ENCODE results near the gene NEK7. TPM values are rescaled to one million over a fixed set of nuclear protein-coding genes. Genes with fewer than 3 reads are reported as not detected.

Gene NEK7
- total RNA-seq, 6 donors from 2014 or later: 55.3 to 137 (median 112) TPM

DNA sequence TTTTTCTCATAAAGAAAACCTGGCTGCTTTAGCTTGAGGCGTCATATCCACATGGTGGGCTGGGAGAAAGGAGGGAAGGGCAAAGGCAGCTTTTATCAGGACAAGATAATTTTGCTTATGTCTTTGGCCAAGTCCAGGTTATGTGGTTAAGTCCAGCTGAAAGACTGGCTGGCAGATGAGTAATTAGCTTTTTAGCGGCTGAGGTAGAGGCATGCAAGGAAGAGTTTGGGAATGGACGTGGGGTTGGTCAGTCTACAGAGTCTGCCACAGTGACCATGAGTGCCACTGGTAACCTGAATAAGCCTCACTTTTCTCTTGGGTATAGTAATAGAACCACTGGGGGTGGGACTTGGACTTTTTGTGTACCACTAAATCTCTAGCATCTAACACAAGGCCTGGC, 39.8 kb downstream of the NEK7 start:
- Histone ChIP-seq H3K4me3 (no peak overlapping the region), H3K9me3 (no peaks in the 10 kb centered on the region), H3K27me3 (no peaks in the 10 kb centered on the region), H3K27ac (no peak overlapping the region), H3K4me1 (peaks cover 9 to 29% (median 13%) of the 10 kb centered on the region in 4 donors), H3K36me3 (no peaks in the 10 kb centered on the region)
- WGBS, 2 donors: 93 to 97% methylated on average over 3 of the region's 3 CpGs
- ATAC-seq (ENCODE audit: low FRiP score in 2 of 2): no peak
- DNase-seq: no peak
- TF ChIP-seq, protein P1, sequence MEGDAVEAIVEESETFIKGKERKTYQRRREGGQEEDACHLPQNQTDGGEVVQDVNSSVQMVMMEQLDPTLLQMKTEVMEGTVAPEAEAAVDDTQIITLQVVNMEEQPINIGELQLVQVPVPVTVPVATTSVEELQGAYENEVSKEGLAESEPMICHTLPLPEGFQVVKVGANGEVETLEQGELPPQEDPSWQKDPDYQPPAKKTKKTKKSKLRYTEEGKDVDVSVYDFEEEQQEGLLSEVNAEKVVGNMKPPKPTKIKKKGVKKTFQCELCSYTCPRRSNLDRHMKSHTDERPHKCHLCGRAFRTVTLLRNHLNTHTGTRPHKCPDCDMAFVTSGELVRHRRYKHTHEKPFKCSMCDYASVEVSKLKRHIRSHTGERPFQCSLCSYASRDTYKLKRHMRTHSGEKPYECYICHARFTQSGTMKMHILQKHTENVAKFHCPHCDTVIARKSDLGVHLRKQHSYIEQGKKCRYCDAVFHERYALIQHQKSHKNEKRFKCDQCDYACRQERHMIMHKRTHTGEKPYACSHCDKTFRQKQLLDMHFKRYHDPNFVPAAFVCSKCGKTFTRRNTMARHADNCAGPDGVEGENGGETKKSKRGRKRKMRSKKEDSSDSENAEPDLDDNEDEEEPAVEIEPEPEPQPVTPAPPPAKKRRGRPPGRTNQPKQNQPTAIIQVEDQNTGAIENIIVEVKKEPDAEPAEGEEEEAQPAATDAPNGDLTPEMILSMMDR (IDR thresholded peaks at IDR 0.05): no peak
- TF ChIP-seq POLR2A (IDR thresholded peaks at IDR 0.05) (no peak), EP300 (IDR thresholded peaks at IDR 0.05) (no peak), POLR2AphosphoS5 (IDR thresholded peaks at IDR 0.05) (no peak)

DNA sequence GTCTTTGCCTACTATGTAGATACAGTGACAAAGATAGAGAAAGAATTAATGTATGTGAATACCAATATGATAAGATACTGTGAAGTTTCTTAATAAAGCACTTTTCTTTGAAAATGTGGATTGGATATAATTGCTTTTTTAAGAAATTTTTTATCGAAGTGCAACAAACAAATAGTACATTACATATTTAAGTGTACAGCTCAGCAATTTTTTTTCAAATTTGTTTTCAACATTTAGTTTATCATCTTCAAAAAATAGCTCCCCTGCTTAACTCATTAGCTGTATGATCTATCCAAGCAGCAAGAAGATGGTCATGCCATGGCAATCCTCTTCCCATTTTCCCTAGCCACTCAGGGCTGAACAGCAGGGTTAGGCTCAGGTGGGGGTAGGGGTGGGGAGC, 40.5 kb downstream of the NEK7 start:
- Histone ChIP-seq H3K4me1 (peaks cover 10 to 34% (median 14%) of the 10 kb centered on the region in 4 donors), H3K36me3 (no peaks in the 10 kb centered on the region), H3K4me3 (no peak overlapping the region), H3K9me3 (no peaks in the 10 kb centered on the region), H3K27me3 (no peaks in the 10 kb centered on the region), H3K27ac (no peak overlapping the region)
- DNase-seq: no peak
- TF ChIP-seq POLR2A (IDR thresholded peaks at IDR 0.05): no peak
- no peak for TF ChIP-seq POLR2AphosphoS5 (IDR thresholded peaks at IDR 0.05)
- no peak for TF ChIP-seq EP300 (IDR thresholded peaks at IDR 0.05)
- TF ChIP-seq, protein P1 (IDR thresholded peaks at IDR 0.05): no peak
- no peak for ATAC-seq (ENCODE audit: low FRiP score in 2 of 2)
- 90% methylated on average over 1 of the region's 1 CpG for WGBS, 2 donors

- Histone ChIP-seq H3K4me3 (no peak overlapping the region), H3K9me3 (no peaks in the 10 kb centered on the region), H3K4me1 (peaks cover 9 to 26% (median 21%) of the 10 kb centered on the region in 4 donors), H3K36me3 (no peaks in the 10 kb centered on the region), H3K27me3 (no peaks in the 10 kb centered on the region), H3K27ac (no peak overlapping the region)
- ATAC-seq (ENCODE audit: low FRiP score in 2 of 2): no peak
- TF ChIP-seq POLR2A (IDR thresholded peaks at IDR 0.05) (no peak), POLR2AphosphoS5 (IDR thresholded peaks at IDR 0.05) (no peak), EP300 (IDR thresholded peaks at IDR 0.05) (no peak)
- TF ChIP-seq, protein P1 (IDR thresholded peaks at IDR 0.05): no peak
- DNase-seq: no peak
Measured at GRCh38 chr1:198199105-198199504, 42.3 kb downstream of the NEK7 start.

DNA sequence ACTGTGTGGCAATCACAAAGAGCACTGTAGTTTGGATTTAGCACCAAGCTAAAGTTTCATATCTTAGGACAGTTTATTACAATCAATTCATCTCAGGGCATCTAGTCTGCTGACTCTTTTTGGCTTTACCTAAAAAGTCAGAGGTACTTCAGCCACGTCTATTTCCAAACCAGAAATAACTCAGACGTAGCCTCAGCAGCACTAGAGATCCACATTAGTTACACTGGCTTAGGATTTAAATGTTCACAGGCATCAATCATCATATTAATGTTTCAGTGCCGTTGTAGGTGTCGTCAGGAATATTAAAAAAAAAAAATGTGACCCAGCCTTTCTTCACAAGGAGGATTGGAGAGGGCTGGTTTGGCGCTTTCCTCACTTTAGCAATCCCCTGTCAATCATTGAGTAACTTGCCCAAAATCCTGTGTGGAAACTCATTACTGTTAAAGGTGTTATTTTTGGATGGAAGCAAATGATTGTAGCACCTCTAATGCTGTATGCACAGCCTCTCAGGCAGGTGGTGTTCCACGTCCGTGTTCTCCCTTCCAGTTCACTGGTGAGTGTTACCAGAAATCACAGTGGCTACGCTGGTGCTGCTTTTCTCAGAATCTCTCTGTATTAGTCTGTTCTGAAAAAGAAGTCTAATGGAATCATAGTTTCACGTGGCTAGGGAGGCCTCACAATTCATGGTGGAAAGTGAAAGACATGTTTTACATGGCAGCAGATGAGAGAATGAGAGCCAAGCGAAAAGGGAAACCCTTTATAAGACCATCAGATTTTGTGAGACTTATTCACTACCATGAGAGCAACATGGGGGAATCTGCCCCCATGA, 45.4 kb downstream of the NEK7 start:
- DNase-seq (no peak), ATAC-seq (ENCODE audit: low FRiP score in 2 of 2) (no peak)
- H3K36me3 ChIP-seq: no peaks in the 10 kb centered on the region
- no peaks in the 10 kb centered on the region for H3K9me3 ChIP-seq
- H3K27ac ChIP-seq: no peak overlapping the region
- H3K4me1 ChIP-seq: peaks cover 20 to 34% (median 22%) of the 10 kb centered on the region in 4 donors
- TF ChIP-seq, protein P1 (IDR thresholded peaks at IDR 0.05): no peak
- no peak for TF ChIP-seq EP300 (IDR thresholded peaks at IDR 0.05)
- TF ChIP-seq POLR2AphosphoS5 (IDR thresholded peaks at IDR 0.05): no peak
- no peak for TF ChIP-seq POLR2A (IDR thresholded peaks at IDR 0.05)
- 79 to 82% methylated on average over 10 of the region's 10 CpGs for WGBS, 2 donors
- no peaks in the 10 kb centered on the region for H3K27me3 ChIP-seq
- no peak overlapping the region for H3K4me3 ChIP-seq

GRCh38 chr1:198203434-198203833, 46.6 kb downstream of the NEK7 start:
- no peak overlapping the region for H3K4me3 ChIP-seq
- TF ChIP-seq POLR2A (IDR thresholded peaks at IDR 0.05): no peak
- TF ChIP-seq, protein P1 (IDR thresholded peaks at IDR 0.05): no peak
- peaks cover 17 to 29% (median 20%) of the 10 kb centered on the region in 4 donors for H3K4me1 ChIP-seq

More at GRCh38 chr1:198203434-198203833, 46.6 kb downstream of the NEK7 start:
- 95 to 96% methylated on average over 1 of the region's 1 CpG for WGBS, 2 donors
- ATAC-seq (ENCODE audit: low FRiP score in 2 of 2) (no peak), DNase-seq (no peak)
- Histone ChIP-seq H3K27me3 (no peaks in the 10 kb centered on the region), H3K36me3 (no peaks in the 10 kb centered on the region), H3K27ac (no peak overlapping the region), H3K9me3 (no peaks in the 10 kb centered on the region)

Data from upper lobe of left lung (tissue), 6 donors.